ENCODE results near the gene CTNS. TPM values are rescaled to one million over a fixed set of nuclear protein-coding genes. Genes with fewer than 3 reads are reported as not detected.

Gene CTNS
- total RNA-seq, 1 experiment from 2014 or later = 7.9 TPM

DNA sequence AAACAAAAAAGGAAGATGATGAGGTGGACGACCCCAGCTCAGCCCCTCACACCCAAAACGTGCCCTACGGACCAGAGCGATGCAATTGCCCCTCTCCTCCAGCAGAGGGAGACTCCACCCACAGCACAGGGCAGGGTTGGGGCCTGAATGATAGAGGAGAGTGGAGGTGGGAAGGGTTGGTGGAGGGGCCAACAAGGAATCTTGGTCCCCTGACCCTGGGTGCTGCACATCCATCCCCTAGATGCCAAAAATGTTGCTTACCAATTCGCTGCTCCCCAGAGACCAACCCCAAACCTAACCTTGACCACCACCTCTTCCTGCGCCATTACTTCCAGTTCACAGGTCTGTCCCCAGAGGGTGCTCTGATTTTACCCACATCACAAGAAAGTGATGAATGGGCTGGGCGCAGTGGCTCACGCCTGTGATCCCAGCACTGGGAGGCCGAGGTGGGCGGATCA is 46.5 kb downstream of the CTNS start:
- POLR2A ChIA-PET = no interaction called here
- H3K4me3 ChIP-seq (replicated peaks in 1 of 2; ENCODE audit: low read depth in 1 of 2, low read length in 2 of 2) = no peak overlapping the region
- H3K79me2 ChIP-seq (ENCODE audit: insufficient read depth, low read length) = no peaks in the 10 kb centered on the region
- CTCF ChIA-PET = interaction anchor here (0.6 to 1.8 kb wide), 9 partner anchors 9 to 144 kb away, joined by 3 to 11 read pairs (median 6); partner anchors contain the start of genes CTNS, EMC6, HASPIN and P2RX5
- no peak overlapping the region for H3K9ac ChIP-seq (ENCODE audit: low read length)
- peaks cover 0 to 10% of the 10 kb centered on the region in 2 experiments; a peak in 3 of 4 replicates for H3K4me1 ChIP-seq (ENCODE audit: control insufficient read depth in 1 of 2, insufficient read depth in 2 of 2, low read length in 2 of 2)
- RAD21 ChIA-PET (ENCODE audit: low non-redundant PET in 1 of 2, low total read pairs in 2 of 2, uncharacterized antibody in 2 of 2, unreplicated experiment in 2 of 2) = interaction anchor here in 1 of 2 experiments (0.9 kb wide), 1 partner anchor 41 kb away, joined by 3 read pairs; the partner anchor contains the start of gene HASPIN
- intact Hi-C loops (cut with micrococcal nuclease) = loop anchor here (2.0 kb wide), 1 partner anchor 144 kb away; no protein-coding TSS in a partner anchor
- H3K27me3 ChIP-seq (ENCODE audit: insufficient read depth, low read length) = no peaks in the 10 kb centered on the region
- no peaks in the 10 kb centered on the region for H3K9me3 ChIP-seq (ENCODE audit: control insufficient read depth in 1 of 2, insufficient read depth in 1 of 2, low read depth in 1 of 2, low read length in 2 of 2)
- H3K36me3 ChIP-seq (ENCODE audit: control insufficient read depth in 1 of 2, insufficient read depth in 2 of 2, low read length in 2 of 2) = no peaks in the 10 kb centered on the region
- H4K20me1 ChIP-seq (ENCODE audit: insufficient read depth) = no peaks in the 10 kb centered on the region
- H2AFZ ChIP-seq (ENCODE audit: low read depth, low read length, poor library complexity, severe bottlenecking) = no peak overlapping the region
- ATAC-seq (peak; percentile 90), DNase-seq (ENCODE audit: low read depth, low spot score) (peak; percentile 53)
- no TSS peak for BruUV-seq (replicated peaks)
- H3K9me2 ChIP-seq (ENCODE audit: insufficient read depth) = no peaks in the 10 kb centered on the region
- H3K4me2 ChIP-seq (ENCODE audit: low read length) = peak overlapping the region; percentile 37
- TF ChIP-seq CEBPB (IDR thresholded peaks at IDR 0.05; ENCODE audit: low read depth) = no peak
- TF ChIP-seq, protein P1, sequence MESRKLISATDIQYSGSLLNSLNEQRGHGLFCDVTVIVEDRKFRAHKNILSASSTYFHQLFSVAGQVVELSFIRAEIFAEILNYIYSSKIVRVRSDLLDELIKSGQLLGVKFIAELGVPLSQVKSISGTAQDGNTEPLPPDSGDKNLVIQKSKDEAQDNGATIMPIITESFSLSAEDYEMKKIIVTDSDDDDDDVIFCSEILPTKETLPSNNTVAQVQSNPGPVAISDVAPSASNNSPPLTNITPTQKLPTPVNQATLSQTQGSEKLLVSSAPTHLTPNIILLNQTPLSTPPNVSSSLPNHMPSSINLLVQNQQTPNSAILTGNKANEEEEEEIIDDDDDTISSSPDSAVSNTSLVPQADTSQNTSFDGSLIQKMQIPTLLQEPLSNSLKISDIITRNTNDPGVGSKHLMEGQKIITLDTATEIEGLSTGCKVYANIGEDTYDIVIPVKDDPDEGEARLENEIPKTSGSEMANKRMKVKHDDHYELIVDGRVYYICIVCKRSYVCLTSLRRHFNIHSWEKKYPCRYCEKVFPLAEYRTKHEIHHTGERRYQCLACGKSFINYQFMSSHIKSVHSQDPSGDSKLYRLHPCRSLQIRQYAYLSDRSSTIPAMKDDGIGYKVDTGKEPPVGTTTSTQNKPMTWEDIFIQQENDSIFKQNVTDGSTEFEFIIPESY (IDR thresholded peaks at IDR 0.05; ENCODE audit: extremely low read depth, insufficient replicate concordance, low read length) = no peak
- TF ChIP-seq SRF (IDR thresholded peaks at IDR 0.05; ENCODE audit: low read depth) = no peak
- TF ChIP-seq, protein P2, sequence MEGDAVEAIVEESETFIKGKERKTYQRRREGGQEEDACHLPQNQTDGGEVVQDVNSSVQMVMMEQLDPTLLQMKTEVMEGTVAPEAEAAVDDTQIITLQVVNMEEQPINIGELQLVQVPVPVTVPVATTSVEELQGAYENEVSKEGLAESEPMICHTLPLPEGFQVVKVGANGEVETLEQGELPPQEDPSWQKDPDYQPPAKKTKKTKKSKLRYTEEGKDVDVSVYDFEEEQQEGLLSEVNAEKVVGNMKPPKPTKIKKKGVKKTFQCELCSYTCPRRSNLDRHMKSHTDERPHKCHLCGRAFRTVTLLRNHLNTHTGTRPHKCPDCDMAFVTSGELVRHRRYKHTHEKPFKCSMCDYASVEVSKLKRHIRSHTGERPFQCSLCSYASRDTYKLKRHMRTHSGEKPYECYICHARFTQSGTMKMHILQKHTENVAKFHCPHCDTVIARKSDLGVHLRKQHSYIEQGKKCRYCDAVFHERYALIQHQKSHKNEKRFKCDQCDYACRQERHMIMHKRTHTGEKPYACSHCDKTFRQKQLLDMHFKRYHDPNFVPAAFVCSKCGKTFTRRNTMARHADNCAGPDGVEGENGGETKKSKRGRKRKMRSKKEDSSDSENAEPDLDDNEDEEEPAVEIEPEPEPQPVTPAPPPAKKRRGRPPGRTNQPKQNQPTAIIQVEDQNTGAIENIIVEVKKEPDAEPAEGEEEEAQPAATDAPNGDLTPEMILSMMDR (IDR thresholded peaks at IDR 0.05 in 2 of 3, conservative IDR thresholded peaks at IDR 0.05 in 1 of 3; ENCODE audit: borderline replicate concordance in 1 of 3, insufficient read depth in 1 of 3, low read depth in 2 of 3, low read length in 2 of 3) = peak; percentile 93 to 98 (median 97)
- TF ChIP-seq YY1 (IDR thresholded peaks at IDR 0.05; ENCODE audit: extremely low read depth, insufficient replicate concordance, low read depth, low read length) = no peak
- TF ChIP-seq ZFX (IDR thresholded peaks at IDR 0.05) = no peak
- TF ChIP-seq CBX3 (IDR thresholded peaks at IDR 0.05; ENCODE audit: low read depth) = no peak
- no peak for TF ChIP-seq JUND (IDR thresholded peaks at IDR 0.05)
- TF ChIP-seq, protein P3, sequence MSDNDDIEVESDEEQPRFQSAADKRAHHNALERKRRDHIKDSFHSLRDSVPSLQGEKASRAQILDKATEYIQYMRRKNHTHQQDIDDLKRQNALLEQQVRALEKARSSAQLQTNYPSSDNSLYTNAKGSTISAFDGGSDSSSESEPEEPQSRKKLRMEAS (IDR thresholded peaks at IDR 0.05) = no peak
- TF ChIP-seq, protein P4, sequence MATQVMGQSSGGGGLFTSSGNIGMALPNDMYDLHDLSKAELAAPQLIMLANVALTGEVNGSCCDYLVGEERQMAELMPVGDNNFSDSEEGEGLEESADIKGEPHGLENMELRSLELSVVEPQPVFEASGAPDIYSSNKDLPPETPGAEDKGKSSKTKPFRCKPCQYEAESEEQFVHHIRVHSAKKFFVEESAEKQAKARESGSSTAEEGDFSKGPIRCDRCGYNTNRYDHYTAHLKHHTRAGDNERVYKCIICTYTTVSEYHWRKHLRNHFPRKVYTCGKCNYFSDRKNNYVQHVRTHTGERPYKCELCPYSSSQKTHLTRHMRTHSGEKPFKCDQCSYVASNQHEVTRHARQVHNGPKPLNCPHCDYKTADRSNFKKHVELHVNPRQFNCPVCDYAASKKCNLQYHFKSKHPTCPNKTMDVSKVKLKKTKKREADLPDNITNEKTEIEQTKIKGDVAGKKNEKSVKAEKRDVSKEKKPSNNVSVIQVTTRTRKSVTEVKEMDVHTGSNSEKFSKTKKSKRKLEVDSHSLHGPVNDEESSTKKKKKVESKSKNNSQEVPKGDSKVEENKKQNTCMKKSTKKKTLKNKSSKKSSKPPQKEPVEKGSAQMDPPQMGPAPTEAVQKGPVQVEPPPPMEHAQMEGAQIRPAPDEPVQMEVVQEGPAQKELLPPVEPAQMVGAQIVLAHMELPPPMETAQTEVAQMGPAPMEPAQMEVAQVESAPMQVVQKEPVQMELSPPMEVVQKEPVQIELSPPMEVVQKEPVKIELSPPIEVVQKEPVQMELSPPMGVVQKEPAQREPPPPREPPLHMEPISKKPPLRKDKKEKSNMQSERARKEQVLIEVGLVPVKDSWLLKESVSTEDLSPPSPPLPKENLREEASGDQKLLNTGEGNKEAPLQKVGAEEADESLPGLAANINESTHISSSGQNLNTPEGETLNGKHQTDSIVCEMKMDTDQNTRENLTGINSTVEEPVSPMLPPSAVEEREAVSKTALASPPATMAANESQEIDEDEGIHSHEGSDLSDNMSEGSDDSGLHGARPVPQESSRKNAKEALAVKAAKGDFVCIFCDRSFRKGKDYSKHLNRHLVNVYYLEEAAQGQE (IDR thresholded peaks at IDR 0.05; ENCODE audit: low read depth) = no peak
- no peak for TF ChIP-seq EGR1 (IDR thresholded peaks at IDR 0.05; ENCODE audit: low read depth)
- no peak for TF ChIP-seq POLR2AphosphoS5 (IDR thresholded peaks at IDR 0.05; ENCODE audit: low read depth, low read length)
- TF ChIP-seq, protein P5, sequence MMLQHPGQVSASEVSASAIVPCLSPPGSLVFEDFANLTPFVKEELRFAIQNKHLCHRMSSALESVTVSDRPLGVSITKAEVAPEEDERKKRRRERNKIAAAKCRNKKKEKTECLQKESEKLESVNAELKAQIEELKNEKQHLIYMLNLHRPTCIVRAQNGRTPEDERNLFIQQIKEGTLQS (IDR thresholded peaks at IDR 0.05) = no peak
- TF ChIP-seq SIN3A (IDR thresholded peaks at IDR 0.05; ENCODE audit: low read depth) = no peak
- TF ChIP-seq ZNF274 (IDR thresholded peaks at IDR 0.05; ENCODE audit: low read depth, low read length) = no peak
- peak; percentile 68 for TF ChIP-seq RAD21 (IDR thresholded peaks at IDR 0.05; ENCODE audit: low read depth)
- TF ChIP-seq SP1 (IDR thresholded peaks at IDR 0.05; ENCODE audit: low read depth) = no peak
- no peak overlapping the region for H3K27ac ChIP-seq (ENCODE audit: low read depth, low read length)

All from HCT116 (cell line).